ENCODE results near the gene NRSN2.

- no peak for TF ChIP-seq POLR2A (IDR thresholded peaks at IDR 0.05)
- TF ChIP-seq, protein P1, sequence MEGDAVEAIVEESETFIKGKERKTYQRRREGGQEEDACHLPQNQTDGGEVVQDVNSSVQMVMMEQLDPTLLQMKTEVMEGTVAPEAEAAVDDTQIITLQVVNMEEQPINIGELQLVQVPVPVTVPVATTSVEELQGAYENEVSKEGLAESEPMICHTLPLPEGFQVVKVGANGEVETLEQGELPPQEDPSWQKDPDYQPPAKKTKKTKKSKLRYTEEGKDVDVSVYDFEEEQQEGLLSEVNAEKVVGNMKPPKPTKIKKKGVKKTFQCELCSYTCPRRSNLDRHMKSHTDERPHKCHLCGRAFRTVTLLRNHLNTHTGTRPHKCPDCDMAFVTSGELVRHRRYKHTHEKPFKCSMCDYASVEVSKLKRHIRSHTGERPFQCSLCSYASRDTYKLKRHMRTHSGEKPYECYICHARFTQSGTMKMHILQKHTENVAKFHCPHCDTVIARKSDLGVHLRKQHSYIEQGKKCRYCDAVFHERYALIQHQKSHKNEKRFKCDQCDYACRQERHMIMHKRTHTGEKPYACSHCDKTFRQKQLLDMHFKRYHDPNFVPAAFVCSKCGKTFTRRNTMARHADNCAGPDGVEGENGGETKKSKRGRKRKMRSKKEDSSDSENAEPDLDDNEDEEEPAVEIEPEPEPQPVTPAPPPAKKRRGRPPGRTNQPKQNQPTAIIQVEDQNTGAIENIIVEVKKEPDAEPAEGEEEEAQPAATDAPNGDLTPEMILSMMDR (IDR thresholded peaks at IDR 0.05) = no peak
Measured at GRCh38 chr20:305745-306144, 41.2 kb upstream of the NRSN2 start.
